Measurements from ENCODE around the gene FAM20B. TPM values are rescaled to one million over a fixed set of nuclear protein-coding genes. Genes with fewer than 3 reads are reported as not detected.

The FAM20B gene
- total and polyA plus RNA-seq, 2 of the 13 experiments (the other 11 are each of a cell fraction or from before 2014, with no cell fraction given), result 13.8 to 26.9 TPM

DNA sequence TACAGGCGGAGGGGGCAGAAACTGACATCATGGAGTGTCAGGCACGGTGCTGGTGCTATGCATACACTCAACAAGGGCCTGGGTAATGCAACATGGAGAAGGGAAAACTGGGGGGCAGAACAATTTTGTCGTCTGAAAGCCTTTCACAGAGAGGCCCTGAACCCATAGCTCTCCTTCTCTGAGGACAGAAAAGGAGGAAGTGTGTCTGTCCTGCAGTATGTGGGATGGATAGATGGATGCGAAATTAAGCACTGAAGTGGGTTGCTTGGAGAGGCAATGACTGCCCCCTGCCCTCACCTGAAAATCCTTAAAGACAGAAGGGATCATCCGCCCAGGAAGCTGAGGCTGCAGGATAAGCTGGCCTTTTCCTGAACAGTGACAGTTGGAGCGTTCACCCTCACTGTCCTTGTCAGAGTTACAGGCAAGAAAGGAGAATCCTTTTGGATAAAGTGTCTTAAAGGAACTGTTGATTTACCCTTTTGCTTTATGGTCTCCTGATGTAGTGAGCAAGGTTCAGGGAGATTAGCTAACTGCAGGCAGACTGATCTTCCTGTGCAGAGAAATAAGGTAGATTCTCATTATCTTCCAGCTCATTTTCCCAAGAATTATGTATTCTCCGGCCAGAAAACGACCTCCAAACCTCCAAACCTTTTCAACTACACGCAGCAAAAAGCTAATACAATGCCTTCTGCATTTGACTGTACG, 1.6 kb upstream of the FAM20B start:
- Histone ChIP-seq H4K20me1 (ENCODE audit: insufficient read depth, low read length) (no peaks in the 10 kb centered on the region), H3K9ac (ENCODE audit: insufficient read depth, low read depth, low read length) (no peak overlapping the region), H3K27ac (ENCODE audit: extremely low read length, insufficient read depth, low read length) (no peak overlapping the region), H3K4me2 (ENCODE audit: low read depth, low read length) (peak overlapping the region; percentile 88; the same call in 1 of the 2 replicates), H3K4me3 (replicated peaks in 1 of 3; ENCODE audit: insufficient read depth in 1 of 3, low read depth in 2 of 3, low read length in 3 of 3) (no peak overlapping the region), H3K36me3 (replicated peaks in 1 of 2; ENCODE audit: control insufficient read depth in 1 of 2, insufficient read depth in 2 of 2, low read length in 2 of 2) (no peaks in the 10 kb centered on the region), H3K27me3 (ENCODE audit: control insufficient read depth in 1 of 2, insufficient read depth in 2 of 2, low read length in 2 of 2) (no peaks in the 10 kb centered on the region), H3K79me2 (ENCODE audit: insufficient read depth, low read length) (peaks cover 26% of the 10 kb centered on the region), H2AFZ (ENCODE audit: low read length) (no peak overlapping the region), H3K4me1 (ENCODE audit: insufficient read depth, low read length) (peaks cover 47% of the 10 kb centered on the region), H3K9me3 (ENCODE audit: low read length) (no peaks in the 10 kb centered on the region)
- POLR2A ChIA-PET, result interaction anchor here (1.2 kb wide), 1 partner anchor 58 kb away, joined by 3 read pairs; the partner anchor contains the start of gene TOR3A
- DNase-seq (ENCODE audit: low spot score), result no peak
- no TSS peak for BruUV-seq (replicated peaks)
- CTCF ChIA-PET (ENCODE audit: low intra/inter-chr PET ratio, low total read pairs), result no interaction called here
- in situ Hi-C loops (cut with HindIII; ENCODE audit: extremely low pct_ligation_motif_present, low pct_unique_long_range_greater_than_20kb) (no loop called here), intact Hi-C loops (cut with micrococcal nuclease; ENCODE audit: unreplicated experiment) (no loop called here)
- no peak for FAIRE-seq
- WGBS (ENCODE audit: low lambda C conversion rate), result 66% methylated on average over 10 of the region's 10 CpGs
- TF ChIP-seq ZBTB37 (CRISPR knock-in tag; IDR thresholded peaks at IDR 0.05) (no peak), ZBTB7B (CRISPR knock-in tag; IDR thresholded peaks at IDR 0.05) (no peak), ZNF20 (CRISPR knock-in tag; IDR thresholded peaks at IDR 0.05) (no peak), POLR2G (IDR thresholded peaks at IDR 0.05; ENCODE audit: low read depth, low read length) (no peak), TBL1XR1 (IDR thresholded peaks at IDR 0.05; ENCODE audit: borderline replicate concordance, low read length, partially characterized antibody) (no peak), JDP2 (CRISPR knock-in tag; IDR thresholded peaks at IDR 0.05; ENCODE audit: borderline replicate concordance) (no peak), PTBP1 (IDR thresholded peaks at IDR 0.05; ENCODE audit: low read depth, low read length, poor library complexity, severe bottlenecking) (no peak)
- no peak for ATAC-seq
